Measurements from ENCODE around the gene MARCHF6. TPM values are rescaled to one million over a fixed set of nuclear protein-coding genes. Genes with fewer than 3 reads are reported as not detected.
A peak's percentile ranks its signal among the peaks of the same experiment; 100 is the strongest.
"Not testable (repeated sequence)": the region's sequence is repeated elsewhere in the genome, so short reads cannot be mapped to it uniquely, and the experiment has no call there.

The MARCHF6 gene, protein sequence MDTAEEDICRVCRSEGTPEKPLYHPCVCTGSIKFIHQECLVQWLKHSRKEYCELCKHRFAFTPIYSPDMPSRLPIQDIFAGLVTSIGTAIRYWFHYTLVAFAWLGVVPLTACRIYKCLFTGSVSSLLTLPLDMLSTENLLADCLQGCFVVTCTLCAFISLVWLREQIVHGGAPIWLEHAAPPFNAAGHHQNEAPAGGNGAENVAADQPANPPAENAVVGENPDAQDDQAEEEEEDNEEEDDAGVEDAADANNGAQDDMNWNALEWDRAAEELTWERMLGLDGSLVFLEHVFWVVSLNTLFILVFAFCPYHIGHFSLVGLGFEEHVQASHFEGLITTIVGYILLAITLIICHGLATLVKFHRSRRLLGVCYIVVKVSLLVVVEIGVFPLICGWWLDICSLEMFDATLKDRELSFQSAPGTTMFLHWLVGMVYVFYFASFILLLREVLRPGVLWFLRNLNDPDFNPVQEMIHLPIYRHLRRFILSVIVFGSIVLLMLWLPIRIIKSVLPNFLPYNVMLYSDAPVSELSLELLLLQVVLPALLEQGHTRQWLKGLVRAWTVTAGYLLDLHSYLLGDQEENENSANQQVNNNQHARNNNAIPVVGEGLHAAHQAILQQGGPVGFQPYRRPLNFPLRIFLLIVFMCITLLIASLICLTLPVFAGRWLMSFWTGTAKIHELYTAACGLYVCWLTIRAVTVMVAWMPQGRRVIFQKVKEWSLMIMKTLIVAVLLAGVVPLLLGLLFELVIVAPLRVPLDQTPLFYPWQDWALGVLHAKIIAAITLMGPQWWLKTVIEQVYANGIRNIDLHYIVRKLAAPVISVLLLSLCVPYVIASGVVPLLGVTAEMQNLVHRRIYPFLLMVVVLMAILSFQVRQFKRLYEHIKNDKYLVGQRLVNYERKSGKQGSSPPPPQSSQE
- total RNA-seq = 50.6 TPM

DNA sequence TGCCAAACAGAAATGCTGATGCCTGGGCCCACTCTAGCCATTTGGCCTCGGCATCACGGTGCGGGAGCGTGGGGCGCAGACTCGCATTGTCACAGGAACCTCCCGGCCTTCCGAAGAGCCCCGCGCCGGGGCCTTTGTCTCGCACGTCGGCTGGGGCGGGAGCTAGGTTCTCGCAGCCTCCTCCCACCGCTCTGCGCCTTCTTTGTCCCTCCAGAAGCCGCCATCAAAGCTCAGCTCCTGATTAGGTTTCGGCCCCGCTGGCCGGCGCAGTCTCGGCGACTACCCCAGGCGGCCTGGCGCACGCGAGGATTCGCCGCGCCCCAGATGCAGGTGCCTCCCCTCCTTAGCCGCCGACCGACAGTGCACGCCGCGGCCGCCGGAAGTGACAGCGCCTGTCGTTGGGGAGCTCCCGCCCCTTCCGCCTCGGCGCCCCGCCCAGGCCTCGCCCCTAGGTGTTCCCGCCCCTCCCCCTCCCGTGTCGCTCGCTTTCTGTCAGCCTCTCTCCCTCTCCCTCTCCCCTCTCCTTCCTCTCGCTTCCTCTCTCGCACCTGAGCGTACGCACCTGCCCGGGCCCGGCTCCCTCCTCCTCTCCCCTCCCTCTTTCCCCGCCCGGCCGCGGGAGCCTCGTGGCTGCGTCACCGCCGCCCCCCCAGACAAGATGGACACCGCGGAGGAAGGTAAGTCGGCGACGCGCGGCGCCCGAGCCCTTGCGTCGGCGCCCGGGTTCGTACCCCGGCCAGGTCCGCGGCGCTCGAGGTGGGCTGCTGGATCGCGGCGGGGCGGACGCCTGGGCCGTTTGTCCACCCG is at the start of gene MARCHF6:
MARCHF6 (plus strand) TSS at position 455 of the 807 bp plus-strand sequence; CDS start at position 659, 204 bp downstream.
- peak; percentile 98 for ATAC-seq

DNA sequence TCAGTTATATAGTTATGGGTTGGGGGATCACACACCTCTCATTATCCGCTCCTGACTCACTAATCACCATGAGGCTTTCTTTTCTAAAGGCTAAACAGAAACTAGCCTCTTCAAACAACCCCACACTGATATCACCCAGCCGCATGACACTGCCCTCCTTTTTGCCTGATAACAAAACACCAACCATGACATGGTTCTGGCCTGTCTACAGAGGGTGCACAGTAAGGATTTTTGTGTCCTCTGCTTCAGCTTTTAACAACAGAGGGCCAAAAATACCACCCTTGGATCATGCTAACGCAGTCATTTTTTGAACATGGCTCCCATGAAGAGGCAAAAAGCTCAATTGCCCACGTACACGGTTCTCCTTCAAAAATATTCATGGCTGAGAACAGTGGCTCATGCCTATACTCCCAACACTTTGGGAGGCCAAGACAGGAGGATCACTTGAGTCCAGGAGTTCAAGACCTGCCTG is 49.8 kb upstream of the MARCHF6 start:
- no peak for ATAC-seq

DNA sequence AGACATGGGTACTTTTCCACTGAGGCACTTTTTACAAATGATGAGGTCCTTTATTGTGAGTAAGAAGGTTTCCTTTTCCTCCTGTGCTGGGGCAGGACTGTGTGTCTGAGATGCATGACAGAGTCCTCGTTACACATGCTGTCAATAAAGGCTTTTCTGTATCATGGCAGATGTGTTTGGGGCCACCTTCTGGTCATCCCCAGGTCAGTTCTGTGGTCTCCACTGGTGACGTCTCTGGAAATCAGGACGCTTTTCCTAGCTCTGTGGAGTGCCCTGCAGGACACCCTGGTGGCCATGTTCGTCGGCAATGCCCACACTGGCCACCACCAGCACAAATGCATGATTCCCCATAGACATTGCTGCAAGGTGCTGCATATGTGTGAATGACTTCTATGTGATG is 48.6 kb upstream of the MARCHF6 start:
- ATAC-seq = no peak

DNA sequence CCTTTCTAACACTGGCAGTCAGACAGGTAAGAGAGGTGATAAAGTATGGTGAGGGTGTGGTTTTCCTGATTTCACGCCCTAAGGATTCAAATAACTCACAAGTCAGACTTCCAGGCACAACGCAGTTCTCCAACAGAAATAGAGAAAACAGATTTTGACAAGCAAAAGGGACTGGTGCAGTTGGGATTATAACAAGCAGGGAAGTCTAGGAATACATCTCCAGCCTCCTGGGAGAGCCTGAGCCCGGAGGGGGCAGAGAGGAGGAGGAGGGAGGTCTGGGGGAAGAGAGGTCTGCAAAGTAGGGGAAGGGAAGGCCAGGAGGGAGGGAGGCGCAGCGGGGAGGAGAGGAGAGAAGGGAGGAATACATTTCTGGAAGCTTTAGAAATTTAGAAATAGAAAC is 47.4 kb upstream of the MARCHF6 start:
- no peak for ATAC-seq

DNA sequence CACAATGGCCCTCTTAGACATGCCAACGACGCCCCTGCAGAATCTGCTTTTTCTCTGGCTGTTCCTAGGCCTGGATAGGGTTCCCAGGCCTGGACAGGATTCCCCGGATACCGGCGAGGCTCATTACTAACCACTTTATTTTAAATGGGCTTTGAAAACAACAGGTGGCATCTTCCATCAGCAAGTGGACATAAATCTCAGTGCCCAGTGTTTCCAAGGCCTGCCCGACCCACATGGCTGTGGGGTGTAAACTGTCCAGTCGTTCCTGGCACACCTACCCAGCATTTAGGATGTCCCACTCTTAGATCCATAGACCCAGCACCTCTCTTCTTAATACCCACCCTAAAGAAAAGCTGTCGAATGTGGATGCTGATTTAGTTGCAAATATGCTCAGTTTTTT is 46.7 kb upstream of the MARCHF6 start:
- no peak for ATAC-seq

DNA sequence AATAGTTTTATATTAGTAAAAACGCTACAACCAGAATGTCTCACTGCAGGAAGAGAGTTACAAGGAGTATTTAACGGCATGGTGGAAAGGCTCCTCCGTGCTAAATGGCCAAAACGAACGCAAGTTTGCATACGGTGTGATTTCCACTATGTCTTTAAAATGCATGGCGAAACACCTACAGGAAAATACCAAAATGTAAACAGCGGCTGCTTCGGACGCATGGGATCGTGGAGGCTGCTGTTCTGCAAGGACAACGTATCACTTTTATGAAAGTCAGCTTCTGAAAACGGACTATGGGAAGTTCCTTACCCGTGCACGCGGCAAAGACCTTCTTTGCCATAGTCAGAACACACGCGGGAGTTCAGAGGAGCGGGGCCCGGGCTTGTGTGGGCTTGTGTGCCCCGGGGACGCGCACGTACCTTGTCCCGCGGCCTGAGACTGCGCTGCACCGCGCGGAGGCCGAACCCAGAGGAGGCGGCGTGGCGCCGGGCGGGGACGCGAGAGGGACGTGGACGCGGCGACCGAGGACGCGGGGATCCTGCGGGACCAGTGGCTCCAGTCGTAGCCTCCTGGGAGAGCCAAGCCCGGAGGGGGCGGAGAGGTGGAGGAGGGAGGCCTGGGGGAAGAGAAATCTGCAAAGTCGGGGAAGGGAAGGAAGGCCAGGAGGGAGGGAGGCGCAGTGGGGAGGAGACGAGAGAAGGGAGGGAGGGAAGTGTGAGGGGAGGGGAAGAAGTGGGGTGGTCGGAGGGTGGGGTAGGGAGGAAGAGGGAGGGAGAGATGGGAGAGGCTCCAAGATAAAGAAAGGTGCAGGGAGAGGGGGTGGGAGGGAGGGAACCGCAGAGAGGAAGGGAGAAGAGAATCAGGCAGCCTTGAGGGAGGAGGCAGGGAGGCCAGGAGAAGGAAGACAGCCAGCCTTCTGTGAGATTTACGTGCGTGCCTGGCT is 46.0 kb upstream of the MARCHF6 start, which contains the start of gene CMBL:
CMBL (minus strand) TSS at position 697 of the 943 bp plus-strand sequence. CDS start 17,140 bp downstream, outside the sequence.
- peak; percentile 86 for ATAC-seq

DNA sequence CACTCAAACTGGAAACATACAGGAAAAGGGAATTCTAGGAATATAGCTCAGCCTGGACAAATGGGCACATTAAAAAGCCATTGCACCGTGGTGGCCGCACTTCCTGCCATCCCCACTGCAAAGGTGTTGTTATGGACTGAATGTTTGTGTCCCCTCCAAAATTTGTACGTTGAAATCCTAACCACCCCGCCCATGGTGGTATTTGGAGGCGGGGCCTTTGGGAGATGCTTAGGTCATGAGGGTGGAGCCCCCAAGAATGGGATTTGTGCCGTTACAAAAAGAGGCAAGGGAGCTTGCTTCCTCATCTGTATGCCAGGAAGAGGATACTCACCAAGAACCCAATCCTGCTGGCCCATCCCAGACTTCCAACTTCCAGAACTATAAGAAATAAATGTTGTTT is 44.7 kb upstream of the MARCHF6 start:
- ATAC-seq = no peak

DNA sequence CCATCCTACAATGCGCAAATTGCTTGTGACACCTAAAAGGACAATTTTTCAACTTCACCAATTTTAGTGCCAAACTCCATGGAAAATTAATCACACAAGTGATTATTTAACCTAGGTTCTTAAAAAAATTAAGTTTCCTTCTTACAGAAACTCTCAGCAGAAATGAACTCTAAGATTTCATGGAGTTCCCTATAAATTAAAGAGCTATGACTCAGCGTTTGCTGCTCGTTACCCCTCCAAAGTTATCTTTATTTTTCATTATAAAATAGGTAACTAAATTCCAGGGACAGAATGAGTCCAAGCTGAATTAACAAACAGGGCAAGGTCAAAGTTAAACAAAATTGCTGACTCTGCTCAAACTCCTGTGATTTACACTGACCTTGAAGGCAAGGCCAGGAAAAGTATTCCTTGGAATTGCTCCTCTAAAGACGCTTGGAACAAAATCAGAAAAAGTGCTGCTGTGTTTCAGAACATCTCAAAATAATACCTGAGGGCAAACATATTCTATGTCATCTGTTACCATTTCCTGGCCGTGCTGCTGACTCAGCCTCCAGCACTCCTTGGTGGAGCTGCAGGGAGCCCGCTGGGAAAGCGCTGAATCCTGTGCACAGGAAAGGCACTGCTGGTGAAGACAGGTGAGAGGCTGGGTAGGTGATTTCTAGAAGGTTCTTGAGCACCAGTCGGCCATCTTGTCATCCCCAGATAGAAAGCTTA is 43.3 kb upstream of the MARCHF6 start:
- ATAC-seq = peak; percentile 76

DNA sequence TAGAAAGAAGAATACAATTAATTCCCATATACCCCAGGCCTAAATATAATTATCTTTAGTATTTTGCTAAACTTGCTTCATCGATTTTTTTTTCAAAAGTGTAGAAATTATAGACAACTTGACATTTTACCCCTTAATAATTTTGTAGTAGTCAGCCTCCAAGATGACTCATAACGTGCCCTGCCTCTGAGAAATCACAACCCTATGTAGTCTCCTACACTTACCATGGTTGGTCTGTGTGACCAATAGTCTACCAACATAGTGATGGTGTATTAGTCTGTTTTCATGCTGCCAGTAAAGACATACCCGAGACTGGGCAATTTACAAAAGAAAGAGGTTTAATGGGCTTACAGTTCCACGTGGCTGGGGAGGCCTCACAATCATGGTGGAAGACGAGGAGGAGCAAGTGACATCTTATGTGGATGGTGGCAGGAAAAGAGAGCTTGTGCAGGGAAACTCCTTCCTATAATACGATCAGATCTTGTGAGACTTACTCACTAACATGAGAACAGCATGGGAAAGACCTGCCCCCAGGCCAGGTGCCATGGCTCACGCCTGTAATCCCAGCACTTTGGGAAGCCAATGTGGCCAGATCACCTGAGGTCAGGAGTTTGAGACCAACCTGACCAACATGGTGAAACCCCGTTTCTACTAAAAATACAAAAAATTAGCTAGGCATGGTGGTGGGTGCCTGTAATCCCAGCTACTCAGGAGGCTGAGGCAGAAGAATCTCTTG is 42.5 kb upstream of the MARCHF6 start:
- ATAC-seq = not testable (repeated sequence)

DNA sequence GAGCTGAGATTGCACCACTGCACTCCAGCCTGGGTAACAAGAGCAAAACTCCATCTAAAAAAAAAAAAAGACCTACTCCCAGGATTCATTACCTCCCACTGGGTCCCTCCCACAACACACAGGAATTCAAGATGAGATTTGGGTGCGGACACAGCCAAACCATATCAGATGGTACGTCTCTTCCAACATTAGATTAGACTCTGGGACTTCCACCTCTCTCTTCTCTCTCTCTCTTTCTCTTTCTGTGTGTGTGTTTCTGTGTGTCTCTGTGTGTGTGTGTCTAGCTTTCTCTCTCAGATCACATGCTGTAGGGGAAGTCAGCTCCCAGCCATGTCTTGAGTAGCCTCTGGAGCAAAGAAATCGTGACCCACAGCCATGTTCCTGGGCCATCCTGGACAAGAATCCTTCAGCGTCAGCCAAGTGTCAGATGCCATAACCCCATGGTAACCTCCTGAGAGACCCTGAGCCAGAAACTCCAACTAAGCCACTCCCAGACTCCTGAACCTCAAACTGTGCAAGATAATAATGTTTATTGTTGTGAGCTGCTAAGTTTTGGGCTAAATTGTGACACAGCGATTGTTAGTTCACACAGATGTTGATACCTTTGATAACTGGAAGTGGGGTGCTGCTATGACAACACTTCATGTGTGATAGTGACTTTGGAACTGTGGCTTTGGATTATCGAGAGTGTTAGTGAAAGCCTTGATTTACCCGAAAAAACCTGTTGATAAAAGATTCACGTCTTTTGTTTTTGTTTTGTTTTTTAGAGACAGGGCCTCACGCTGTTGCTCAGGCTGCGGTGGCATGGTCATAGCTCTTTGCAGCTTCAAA is 41.7 kb upstream of the MARCHF6 start:
- no peak for ATAC-seq

DNA sequence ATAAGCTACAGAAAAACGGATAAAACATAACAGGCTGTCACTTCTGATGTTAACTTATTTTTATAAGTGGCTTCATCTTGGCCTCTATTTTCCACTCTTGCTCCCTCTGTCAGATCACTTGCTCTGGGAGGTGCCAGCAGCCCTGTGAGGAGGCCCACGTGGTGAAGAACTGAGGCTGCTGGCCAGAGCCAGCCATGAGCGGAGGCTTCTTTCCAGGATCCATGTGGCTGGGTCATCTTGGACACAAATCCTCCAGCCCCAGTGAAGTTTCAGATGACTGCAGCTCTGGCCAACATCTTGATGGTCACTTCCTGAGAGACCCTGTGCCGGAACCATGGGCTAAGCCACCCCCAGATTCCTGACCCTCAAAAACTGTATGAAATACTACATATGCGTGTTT is 38.3 kb upstream of the MARCHF6 start:
- ATAC-seq = no peak

DNA sequence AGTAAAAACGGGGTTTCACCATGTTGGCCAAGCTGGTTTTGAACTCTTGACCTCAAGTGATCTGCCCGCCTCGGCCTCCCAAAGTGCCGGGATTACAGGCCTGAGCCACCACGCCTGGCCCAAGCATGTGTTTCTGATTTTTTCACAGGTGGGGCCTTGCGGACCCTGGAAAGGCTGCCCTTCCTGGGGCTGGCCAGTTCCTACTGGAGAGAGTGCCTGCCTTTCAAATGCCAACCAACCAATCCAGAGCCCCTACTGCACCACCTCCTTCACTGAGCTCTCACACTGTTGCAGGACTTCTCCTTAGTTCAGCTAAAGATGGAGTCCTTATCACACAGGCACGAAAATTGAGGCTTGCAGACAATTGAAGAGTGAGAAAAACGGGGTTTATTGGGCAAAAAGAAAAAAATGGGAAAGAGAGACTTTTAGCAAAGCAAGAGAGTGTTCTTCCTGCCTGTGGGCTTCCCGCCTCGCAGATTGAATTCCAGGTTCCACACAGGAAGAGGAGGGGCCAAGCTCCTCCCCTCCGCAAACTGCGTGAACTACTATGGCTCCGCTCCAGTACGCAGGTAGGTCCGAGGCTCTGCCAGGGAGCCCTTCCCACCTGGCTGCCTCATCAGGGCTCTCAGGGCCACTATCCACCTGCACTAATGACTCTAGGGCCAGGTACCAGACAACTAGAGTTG is 37.5 kb upstream of the MARCHF6 start:
- ATAC-seq = no peak

DNA sequence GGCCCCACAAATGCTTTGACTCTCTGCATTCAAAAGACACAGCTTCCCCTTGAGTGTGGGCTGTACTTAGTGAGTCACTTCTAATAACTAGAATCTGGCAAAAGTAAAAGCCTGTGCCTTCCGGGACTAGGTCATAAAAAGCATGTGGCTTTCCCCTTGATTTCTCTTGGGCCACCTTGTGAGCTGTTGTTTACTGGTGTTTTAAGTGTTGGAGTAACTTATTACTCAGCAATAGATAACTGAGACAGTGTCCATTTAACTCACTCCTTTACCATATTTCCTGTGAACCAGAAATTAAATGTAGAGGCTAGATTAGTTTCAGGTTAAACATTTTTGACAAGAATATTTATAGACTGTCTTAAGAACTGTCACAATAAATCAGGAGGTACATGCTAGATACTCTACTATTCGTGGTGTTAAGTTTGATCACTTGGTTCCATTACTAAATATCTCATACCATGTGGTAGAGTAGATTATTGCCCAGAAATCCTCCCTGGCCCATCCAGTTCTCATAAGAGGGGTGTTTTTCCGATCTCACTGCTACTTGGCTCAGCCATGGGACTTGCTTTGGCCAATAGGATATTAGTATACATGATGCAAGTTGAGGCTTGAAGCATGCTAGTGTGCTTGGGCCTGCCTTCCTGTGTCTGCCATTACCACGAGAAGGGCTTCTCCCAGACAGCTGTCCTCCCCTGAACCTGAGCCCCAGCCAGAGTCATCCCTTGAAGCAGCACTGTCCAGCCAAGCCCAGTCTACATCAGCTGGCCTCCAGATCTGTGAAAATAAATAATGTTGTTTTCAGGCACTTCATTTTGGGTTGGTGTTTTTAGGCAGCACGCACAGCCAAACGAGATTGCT is 35.4 kb upstream of the MARCHF6 start:
- no peak for ATAC-seq

DNA sequence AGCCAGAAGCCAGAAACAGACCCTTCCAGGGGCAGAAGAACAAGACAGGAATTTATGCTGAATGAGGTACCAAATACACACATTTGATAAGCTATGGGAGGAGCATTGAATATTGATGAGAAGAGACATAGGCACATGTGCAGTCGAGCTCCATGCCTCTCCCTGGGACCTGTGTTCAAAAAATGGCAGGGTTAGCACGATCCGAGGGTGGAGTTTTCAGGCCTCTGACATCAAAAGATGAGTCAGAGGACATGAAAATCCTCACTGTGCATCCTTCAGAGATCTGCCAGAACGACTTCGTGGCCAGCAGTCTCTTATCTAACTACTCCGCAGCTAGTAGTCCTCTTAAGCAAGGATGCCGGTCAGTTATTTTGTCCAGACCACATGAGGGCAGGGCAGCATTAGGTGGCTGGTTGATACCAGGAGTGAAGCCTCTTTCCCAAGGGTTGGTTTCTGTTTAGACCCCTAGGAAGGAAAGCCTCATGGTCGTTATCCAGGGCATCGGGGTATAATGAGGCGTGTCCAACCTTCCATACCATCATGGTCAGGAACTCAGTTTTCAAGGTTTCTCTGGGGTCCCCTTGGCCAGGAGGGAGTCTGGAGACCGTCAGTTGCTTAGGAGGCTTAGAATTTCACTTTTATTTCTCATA is 34.2 kb upstream of the MARCHF6 start:
- ATAC-seq = no peak

DNA sequence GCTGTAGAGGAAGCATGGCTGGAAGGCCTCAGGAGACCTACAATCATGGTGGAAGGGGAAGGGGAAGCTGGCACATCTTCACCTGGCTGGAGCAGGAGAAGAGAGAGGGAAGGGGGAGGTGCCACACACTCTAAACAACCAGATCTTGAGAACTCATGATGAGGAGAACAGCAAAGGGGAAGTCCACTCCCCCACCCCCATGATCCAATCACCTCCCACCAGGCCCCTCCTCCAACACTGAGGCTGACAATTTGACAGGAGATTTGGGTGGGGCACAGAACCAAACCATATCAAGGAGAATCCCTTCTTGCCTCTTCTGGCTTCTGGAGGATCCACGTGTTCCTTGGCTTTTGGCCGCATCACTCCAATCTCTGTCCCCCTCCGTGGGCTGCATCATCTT is 32.7 kb upstream of the MARCHF6 start:
- ATAC-seq = no peak

DNA sequence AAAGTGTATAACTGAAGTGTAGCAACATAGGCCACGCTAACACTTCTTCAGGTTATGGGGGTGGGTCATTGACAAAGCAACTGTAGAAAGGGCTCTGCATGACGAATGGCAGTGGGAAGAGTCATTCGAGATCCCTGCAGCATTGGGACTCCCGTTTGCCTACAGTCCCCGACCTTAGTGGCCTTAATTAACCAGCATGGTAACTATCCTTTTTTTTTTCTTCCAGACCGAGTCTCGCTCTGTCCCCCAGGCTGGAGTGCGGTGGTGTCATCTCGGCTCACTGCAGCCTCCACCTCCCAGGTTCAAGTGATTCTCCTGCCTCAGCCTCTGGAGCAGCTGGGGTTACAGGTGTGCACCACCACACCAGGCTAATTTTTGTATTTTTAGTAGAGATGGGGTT is 31.6 kb upstream of the MARCHF6 start:
- ATAC-seq = no peak
